ENCODE results near the gene CLIP1.

GRCh38 chr12:122402264-122402663 is 20.2 kb downstream of the CLIP1 start:
- TF ChIP-seq EZH2phosphoT487 (IDR thresholded peaks at IDR 0.05; ENCODE audit: insufficient read depth, low read depth): no peak
- TF ChIP-seq EZH2 (IDR thresholded peaks at IDR 0.05; ENCODE audit: insufficient read depth, poor library complexity, severe bottlenecking): no peak
